HepG2 (cell line): ENCODE results near the gene SPRYD3. TPM values are rescaled to one million over a fixed set of nuclear protein-coding genes. Genes with fewer than 3 reads are reported as not detected.

Source experiments
- GMEB2 ChIP-seq: IDR thresholded peaks from 2 replicates; pipeline ENCODE4 v1.6.1; 2016; ENCODE audit warnings: missing biosample characterization, missing genetic modification reagents, low read depth
- MBD4 ChIP-seq: IDR thresholded peaks from 2 replicates; pipeline ENCODE4 v1.6.1; 2012; ENCODE audit warnings: low read length, inconsistent platforms, borderline replicate concordance
- PRDM15 ChIP-seq: sonication (generic); formaldehyde crosslinking; IDR thresholded peaks from 2 replicates; pipeline ENCODE4 v1.4.0; 2020; ENCODE audit warnings: missing genetic modification reagents
- TIGD3 ChIP-seq: sonication (generic); formaldehyde crosslinking; IDR thresholded peaks from 2 replicates; pipeline ENCODE4 v1.5.1; 2020; ENCODE audit warnings: mild to moderate bottlenecking, missing genetic modification reagents, borderline replicate concordance
- ZSCAN21 ChIP-seq: sonication (generic); formaldehyde crosslinking; IDR thresholded peaks from 2 replicates; pipeline ENCODE4 v1.8.0; 2022; ENCODE audit warnings: mild to moderate bottlenecking, missing genetic modification reagents, moderate library complexity, borderline replicate concordance
- polyA plus RNA-seq, 8 experiments: library from polyadenylated mRNA; depleted of rRNA in 3 of 8; stranded (reverse) in 7 of 8; unstranded in 1 of 8; fragments of >200 nt; fragmentation: Illumina TruSeq in 4 of 8; extraction: Trizol in 4 of 8; gene quantifications; 2 replicates each; pipeline versions ENCODE4 v1.2.1 to v1.2.3, GENCODE V29; 2011 to 2016; ENCODE audit warnings: low read depth in 4 of 8, missing spikeins in 1 of 8, mixed read lengths in 1 of 8; ENCODE audit not compliant: insufficient read depth in 1 of 8
- total RNA-seq, 5 experiments: library from RNA; depleted of rRNA; stranded (reverse); fragments of >200 nt; fragmentation: Illumina TruSeq; extraction: Trizol; gene quantifications; 2 replicates each; pipeline ENCODE4 v1.2.3, GENCODE V29; 2016; ENCODE audit warnings: low read depth in 1 of 5
- TF ChIP-seq, protein P1 (sequence below): sonication (generic); formaldehyde crosslinking; IDR thresholded peaks from 2 replicates; pipeline ENCODE4 v1.4.0; 2020; ENCODE audit warnings: mild to moderate bottlenecking, missing genetic modification reagents
- TF ChIP-seq, protein P2 (sequence below): sonication (generic); formaldehyde crosslinking; IDR thresholded peaks from 2 replicates; pipeline ENCODE4; 2020; ENCODE audit warnings: missing genetic modification reagents, mild to moderate bottlenecking, borderline replicate concordance

Gene SPRYD3
- total and polyA plus RNA-seq, 2 of the 13 experiments (the other 11 are each of a cell fraction or from before 2014, with no cell fraction given), result 9.0 to 9.2 TPM

- TF ChIP-seq, protein P1, sequence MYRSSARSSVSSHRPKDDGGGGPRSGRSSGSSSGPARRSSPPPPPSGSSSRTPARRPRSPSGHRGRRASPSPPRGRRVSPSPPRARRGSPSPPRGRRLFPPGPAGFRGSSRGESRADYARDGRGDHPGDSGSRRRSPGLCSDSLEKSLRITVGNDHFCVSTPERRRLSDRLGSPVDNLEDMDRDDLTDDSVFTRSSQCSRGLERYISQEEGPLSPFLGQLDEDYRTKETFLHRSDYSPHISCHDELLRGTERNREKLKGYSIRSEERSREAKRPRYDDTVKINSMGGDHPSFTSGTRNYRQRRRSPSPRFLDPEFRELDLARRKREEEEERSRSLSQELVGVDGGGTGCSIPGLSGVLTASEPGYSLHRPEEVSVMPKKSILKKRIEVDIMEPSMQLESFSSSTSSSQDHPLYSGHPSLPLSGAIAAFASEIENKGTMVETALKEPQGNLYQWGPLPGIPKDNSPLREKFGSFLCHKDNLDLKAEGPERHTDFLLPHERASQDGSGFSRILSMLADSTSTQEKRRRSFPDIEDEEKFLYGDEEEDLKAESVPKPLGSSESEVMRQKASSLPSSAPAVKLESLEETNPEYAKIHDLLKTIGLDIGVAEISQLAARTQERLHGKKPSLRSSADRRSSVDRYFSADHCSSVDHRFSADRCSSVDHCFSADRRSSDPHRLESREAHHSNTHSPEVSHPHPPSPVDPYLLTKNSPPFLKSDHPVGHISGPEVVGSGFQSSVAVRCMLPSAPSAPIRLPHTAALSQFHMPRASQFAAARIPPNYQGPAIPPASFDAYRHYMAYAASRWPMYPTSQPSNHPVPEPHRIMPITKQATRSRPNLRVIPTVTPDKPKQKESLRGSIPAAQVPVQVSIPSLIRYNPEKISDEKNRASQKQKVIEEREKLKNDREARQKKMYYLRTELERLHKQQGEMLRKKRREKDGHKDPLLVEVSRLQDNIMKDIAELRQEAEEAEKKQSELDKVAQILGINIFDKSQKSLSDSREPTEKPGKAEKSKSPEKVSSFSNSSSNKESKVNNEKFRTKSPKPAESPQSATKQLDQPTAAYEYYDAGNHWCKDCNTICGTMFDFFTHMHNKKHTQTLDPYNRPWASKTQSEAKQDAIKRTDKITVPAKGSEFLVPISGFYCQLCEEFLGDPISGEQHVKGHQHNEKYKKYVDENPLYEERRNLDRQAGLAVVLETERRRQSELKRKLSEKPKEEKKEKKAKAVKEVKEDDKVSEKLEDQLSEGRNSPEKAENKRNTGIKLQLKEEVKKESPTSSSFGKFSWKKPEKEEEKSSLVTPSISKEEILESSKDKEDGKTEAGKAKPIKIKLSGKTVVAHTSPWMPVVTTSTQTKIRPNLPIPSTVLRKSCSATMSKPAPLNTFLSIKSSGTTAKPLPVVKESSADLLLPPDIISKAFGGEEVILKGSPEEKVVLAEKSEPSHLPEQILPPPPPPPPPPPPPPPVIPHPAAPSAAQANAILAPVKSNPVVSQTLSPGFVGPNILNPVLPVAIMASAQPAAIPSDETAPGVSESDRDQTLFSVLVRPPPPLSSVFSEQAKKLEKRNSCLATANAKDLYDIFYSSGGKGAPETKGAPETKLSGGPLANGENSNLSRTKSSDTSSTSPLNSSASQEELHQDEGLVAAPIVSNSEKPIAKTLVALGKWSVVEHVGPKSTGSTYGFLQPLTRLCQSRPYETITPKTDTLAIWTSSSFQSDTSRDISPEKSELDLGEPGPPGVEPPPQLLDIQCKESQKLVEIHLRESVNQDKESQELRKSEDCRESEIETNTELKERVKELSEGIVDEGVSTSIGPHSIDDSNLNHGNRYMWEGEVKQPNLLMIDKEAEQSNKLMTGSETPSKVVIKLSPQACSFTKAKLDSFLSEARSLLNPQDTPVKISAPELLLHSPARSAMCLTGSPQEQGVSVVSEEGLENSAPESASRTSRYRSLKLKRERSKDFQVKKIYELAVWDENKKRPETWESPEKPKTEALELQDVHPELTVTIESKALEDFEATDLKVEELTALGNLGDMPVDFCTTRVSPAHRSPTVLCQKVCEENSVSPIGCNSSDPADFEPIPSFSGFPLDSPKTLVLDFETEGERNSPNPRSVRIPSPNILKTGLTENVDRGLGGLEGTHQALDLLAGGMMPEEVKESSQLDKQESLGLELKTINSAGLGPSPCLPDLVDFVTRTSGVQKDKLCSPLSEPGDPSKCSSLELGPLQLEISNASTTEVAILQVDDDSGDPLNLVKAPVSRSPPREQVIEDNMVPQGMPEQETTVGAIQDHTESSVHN, result no peak
- TF ChIP-seq, protein P2, sequence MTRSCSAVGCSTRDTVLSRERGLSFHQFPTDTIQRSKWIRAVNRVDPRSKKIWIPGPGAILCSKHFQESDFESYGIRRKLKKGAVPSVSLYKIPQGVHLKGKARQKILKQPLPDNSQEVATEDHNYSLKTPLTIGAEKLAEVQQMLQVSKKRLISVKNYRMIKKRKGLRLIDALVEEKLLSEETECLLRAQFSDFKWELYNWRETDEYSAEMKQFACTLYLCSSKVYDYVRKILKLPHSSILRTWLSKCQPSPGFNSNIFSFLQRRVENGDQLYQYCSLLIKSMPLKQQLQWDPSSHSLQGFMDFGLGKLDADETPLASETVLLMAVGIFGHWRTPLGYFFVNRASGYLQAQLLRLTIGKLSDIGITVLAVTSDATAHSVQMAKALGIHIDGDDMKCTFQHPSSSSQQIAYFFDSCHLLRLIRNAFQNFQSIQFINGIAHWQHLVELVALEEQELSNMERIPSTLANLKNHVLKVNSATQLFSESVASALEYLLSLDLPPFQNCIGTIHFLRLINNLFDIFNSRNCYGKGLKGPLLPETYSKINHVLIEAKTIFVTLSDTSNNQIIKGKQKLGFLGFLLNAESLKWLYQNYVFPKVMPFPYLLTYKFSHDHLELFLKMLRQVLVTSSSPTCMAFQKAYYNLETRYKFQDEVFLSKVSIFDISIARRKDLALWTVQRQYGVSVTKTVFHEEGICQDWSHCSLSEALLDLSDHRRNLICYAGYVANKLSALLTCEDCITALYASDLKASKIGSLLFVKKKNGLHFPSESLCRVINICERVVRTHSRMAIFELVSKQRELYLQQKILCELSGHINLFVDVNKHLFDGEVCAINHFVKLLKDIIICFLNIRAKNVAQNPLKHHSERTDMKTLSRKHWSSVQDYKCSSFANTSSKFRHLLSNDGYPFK (CRISPR knock-in tag), result no peak
- TF ChIP-seq GMEB2 (CRISPR knock-in tag) (no peak), TIGD3 (CRISPR knock-in tag) (no peak), MBD4 (no peak), ZSCAN21 (CRISPR knock-in tag) (no peak), PRDM15 (CRISPR knock-in tag) (no peak)
Measured at GRCh38 chr12:53099071-53099882, 20.1 kb upstream of the SPRYD3 start (continued).
